ENCODE measurements around the gene PLCB4.
A peak's percentile ranks its signal among the peaks of the same experiment; 100 is the strongest.

The PLCB4 gene

GRCh38 chr20:9179193-9179802 lies 110.4 kb downstream of the PLCB4 start:
- DNase-seq (ENCODE audit: low spot score), result no peak

- DNase-seq (ENCODE audit: low spot score), result no peak
These were observed 111.0 kb downstream of the PLCB4 start for GRCh38 chr20:9179867-9180266.

GRCh38 chr20:9180481-9181257 lies 111.8 kb downstream of the PLCB4 start:
- DNase-seq (ENCODE audit: low spot score), result no peak

GRCh38 chr20:9185511-9185910 lies 116.6 kb downstream of the PLCB4 start:
- DNase-seq (ENCODE audit: low spot score), result no peak

GRCh38 chr20:9186396-9186795 lies 117.5 kb downstream of the PLCB4 start:
- no peak for DNase-seq (ENCODE audit: low spot score)

GRCh38 chr20:9195031-9195430 lies 126.1 kb downstream of the PLCB4 start:
- DNase-seq (ENCODE audit: low spot score), result no peak

GRCh38 chr20:9196110-9196509 lies 127.2 kb downstream of the PLCB4 start:
- no peak for DNase-seq (ENCODE audit: low spot score)

GRCh38 chr20:9198460-9198859 lies 129.6 kb downstream of the PLCB4 start:
- no peak for DNase-seq (ENCODE audit: low spot score)

- DNase-seq (ENCODE audit: low spot score), result no peak
These were observed 131.3 kb downstream of the PLCB4 start for GRCh38 chr20:9200196-9200595.

GRCh38 chr20:9200620-9201019 lies 131.7 kb downstream of the PLCB4 start:
- DNase-seq (ENCODE audit: low spot score), result no peak

- no peak for DNase-seq (ENCODE audit: low spot score)
These were observed 133.7 kb downstream of the PLCB4 start for GRCh38 chr20:9202420-9203080.

GRCh38 chr20:9203081-9203447 lies 134.2 kb downstream of the PLCB4 start:
- no peak for DNase-seq (ENCODE audit: low spot score)

- no peak for DNase-seq (ENCODE audit: low spot score)
These were observed 136.1 kb downstream of the PLCB4 start for GRCh38 chr20:9204979-9205378.

GRCh38 chr20:9206486-9206885 lies 137.6 kb downstream of the PLCB4 start:
- DNase-seq (ENCODE audit: low spot score), result no peak

GRCh38 chr20:9207253-9207652 lies 138.4 kb downstream of the PLCB4 start:
- no peak for DNase-seq (ENCODE audit: low spot score)

- DNase-seq (ENCODE audit: low spot score), result no peak
These were observed 141.5 kb downstream of the PLCB4 start for GRCh38 chr20:9210356-9210755.

- peak; percentile 31 for DNase-seq (ENCODE audit: low spot score)
These were observed 142.3 kb downstream of the PLCB4 start for GRCh38 chr20:9211016-9211760.

GRCh38 chr20:9212735-9213134 lies 143.8 kb downstream of the PLCB4 start:
- no peak for DNase-seq (ENCODE audit: low spot score)

GRCh38 chr20:9214685-9215084 lies 145.8 kb downstream of the PLCB4 start:
- DNase-seq (ENCODE audit: low spot score), result no peak

GRCh38 chr20:9215539-9215938 lies 146.7 kb downstream of the PLCB4 start:
- peak; percentile 44 for DNase-seq (ENCODE audit: low spot score)

- DNase-seq (ENCODE audit: low spot score), result no peak
These were observed 149.7 kb downstream of the PLCB4 start for GRCh38 chr20:9218531-9218961.

- DNase-seq (ENCODE audit: low spot score), result no peak
These were observed 152.1 kb downstream of the PLCB4 start for GRCh38 chr20:9220874-9221547.
